HG03025 (cell line): ENCODE results near the gene RALGAPB.
"Not testable (repeated sequence)": the region's sequence is repeated elsewhere in the genome, so short reads cannot be mapped to it uniquely, and the experiment has no call there.

Experiments
- ATAC-seq: cut with Tn5 transposase; IDR thresholded peaks from one replicate; pipeline ENCODE4 v1.9.1; 2021; ENCODE audit warnings: mild to moderate bottlenecking, moderate library complexity; ENCODE audit not compliant: unreplicated experiment, low FRiP score

The RALGAPB gene

DNA sequence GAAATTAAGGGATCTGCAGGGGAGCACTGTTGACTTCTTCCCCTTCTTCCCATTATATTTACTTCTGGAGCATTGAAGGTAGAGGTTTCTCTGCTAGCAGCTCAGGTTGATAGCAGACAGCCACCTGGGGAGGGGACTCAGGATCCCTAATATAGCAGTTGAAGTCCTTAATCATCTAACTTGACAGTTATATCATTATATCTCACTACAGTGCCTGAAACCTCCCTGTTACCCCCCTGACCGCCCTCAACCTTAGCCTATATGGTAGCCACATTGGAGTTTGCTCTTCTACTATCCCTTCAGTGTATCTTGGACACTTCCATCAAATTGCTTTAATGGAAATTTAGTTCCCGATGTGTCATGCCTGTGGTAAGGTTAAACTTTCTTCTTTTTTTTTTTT is 7.0 kb downstream of the RALGAPB start:
- no peak for ATAC-seq

DNA sequence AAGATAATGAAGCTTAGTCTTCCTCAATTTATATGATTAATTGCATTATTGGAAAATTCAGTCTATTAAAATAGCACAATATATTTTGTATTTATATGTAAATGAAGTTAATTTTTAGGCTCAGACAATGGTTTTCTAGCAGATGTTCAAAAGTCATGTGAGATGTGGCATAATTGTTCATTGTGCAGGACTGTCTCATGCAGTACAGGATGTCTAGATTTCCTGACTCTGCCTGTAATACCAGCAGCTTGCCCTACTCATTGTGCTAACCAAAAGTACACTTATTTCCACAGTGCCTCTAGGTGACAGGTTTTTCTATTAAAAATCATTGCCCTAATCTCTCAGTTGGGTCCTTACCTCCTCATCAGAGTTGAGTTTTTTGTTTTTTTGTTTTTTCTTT is 12.4 kb downstream of the RALGAPB start:
- no peak for ATAC-seq

DNA sequence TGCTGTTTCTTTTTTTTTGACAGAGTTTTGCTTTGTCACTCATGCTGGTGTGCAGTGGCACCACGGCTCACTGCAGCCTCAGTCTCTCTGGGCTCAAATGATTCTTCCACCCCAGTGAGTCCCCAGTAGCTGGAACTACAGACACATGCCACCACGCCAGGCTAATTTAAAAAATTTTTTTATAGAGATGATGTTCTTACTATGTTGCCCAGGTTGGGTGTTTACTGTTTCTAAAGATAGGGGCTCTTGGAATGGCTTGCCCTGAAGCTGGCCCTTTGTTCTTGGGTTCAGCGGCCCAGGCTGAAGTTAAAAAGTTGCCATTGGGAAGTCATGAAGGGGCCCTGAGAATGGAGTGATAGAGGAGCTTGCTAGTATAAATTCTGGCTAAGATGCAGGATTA is 16.5 kb downstream of the RALGAPB start:
- ATAC-seq = no peak

DNA sequence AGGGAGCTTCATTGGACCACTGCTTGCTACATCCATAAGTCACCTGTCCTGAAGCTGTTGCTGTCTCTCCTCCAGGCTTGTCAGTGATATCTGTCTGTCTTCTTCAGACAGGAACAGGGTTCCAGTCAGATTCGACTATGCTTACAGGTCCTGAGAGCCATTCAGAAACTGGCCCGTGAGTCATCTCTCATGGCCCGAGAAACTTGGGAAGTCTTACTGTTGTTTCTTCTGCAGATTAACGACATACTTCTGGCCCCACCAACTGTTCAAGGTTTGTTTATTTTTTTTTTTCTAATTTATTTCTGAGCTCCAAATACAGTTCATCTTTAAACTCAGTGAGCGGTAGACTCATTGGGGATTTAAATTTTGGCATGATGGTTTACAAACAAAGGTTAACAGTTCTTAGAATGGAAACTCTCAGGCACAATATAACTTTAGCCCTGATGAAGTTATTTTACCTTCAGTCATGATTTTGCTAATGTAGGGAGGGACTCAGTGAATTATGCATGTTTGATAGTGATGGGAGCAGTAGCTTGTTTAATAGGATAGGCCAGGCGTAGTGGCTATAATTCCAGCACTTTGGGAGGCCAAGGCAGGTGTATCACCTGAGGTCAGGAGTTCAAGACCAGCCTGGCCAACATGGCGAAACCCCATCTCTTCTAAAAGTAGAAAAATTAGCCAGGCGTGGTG is 24.7 kb downstream of the RALGAPB start:
- ATAC-seq = no peak

DNA sequence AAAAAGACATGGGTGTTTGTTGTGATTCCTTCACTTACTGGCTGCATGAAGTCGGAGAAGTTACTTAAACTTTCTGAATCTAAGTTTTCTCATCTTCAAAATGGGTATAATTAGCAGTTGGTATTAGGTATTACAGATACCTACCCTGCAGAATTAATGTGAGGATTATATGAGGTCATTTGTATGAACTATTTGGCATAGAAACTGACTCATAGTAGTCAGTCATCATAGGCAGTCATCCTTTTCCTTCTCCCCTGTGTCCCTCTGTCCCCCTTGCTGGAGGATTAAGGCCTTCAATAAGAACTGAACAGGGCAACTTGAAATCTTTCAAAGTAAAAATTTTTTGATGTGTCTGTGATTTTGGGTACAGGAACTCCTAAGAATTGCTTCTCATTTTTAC is 26.3 kb downstream of the RALGAPB start:
- ATAC-seq = no peak

DNA sequence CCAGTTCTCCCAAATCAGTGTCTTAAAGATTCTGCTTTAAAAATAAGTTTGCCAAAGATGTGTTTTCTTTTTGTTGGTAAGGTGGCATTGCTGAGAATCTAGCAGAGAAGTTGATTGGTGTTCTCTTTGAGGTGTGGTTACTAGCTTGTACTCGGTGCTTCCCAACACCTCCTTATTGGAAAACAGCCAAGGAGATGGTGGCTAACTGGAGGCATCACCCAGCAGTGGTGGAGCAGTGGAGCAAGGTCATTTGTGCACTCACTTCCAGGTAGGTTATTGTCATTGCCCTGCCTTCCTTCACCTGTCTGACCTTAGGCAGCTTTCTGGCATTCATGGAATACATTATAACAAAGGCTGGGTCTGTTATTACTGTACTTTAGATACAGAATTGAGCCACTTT is 26.7 kb downstream of the RALGAPB start:
- no peak for ATAC-seq

DNA sequence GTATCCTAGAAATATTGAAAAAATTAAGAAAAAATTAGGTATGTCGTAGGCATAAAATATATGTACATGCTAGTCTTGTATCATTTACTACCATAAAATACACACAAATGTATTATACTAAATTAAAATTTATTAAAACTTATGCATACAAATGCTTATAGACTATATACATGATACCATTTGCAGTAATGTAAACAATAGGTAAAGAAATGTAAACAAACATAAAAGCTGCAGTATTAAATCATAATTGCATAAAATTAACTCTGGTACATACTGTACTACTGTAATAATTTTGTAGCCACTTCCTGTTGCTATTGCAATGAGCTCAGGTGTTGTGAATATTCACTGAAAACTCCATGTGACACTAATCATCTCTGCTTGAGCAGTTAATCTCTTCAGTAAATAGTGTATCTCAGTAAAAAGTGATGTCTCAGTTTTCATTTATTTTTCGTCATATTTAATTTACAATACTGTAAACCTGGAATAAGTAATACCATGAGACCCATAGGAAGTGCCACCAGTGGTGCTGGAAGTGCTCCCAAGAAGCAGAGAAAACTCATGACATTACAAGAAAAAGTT is 29.3 kb downstream of the RALGAPB start:
- no peak for ATAC-seq

DNA sequence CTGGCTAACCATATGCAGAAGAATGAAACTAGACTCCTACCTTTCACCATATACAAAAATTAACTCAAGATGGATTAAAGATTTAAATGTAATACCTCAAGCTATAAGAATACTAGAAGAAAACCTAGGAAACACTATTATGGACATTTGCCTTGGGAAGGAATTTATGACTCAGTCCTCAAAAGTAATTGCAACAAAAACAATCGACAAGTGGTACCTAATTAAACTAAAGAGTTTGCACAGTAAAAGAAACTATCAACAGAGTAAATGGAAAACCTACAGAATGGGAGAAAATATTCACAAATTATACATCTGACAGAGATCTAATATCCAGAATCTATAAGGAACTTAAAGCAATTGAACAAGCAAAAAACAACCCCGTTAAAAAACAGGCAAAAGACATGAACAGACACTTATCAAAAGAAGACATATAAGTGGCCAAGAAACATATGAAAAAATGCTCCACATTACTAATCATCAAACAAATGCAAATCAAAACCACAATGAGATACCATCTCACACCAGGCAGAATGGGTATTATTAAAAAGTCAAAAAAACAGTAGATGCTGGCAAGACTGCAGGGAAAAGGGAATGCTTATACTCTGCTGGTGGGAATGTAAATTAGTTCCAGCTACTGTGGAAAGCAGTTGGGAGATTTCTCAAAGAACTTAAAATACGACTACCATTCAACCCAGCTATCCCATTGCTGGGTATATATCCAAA is 31.9 kb downstream of the RALGAPB start:
- no peak for ATAC-seq

DNA sequence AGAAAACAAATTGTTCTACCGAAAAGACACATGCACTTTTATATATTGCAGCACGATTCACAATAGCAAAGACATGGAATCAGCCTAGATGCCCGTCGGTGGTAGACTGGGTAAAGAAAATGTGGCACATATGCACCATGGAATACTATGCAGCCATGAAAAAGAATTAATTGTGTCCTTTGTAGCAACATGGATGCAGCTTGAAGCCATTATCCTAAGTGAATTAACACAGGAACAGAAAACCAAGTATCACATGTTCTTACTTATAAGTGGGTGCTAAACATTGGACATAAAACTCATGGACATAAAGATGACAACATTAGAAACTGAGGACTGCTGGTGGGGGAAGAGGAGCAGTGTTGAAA is 32.4 kb downstream of the RALGAPB start:
- no peak for ATAC-seq

DNA sequence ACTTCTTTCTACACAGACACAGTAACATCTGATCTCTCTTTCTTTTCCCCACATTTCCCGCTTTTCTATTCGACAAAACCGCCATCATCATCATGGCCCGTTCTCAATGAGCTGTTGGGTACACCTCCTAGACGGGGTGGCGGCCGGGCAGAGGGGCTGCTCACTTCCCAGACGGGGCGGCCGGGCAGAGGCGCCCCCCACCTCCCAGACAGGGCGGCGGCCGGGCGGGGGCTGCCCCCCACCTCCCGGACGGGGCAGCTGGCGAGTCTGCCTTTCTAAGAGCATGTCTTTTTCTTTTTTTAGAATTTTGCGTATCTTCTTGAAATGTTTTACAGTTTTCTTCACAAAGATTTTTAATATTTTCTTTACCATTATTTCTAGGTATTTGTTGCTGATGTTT is 39.1 kb downstream of the RALGAPB start:
- ATAC-seq = not testable (repeated sequence)

DNA sequence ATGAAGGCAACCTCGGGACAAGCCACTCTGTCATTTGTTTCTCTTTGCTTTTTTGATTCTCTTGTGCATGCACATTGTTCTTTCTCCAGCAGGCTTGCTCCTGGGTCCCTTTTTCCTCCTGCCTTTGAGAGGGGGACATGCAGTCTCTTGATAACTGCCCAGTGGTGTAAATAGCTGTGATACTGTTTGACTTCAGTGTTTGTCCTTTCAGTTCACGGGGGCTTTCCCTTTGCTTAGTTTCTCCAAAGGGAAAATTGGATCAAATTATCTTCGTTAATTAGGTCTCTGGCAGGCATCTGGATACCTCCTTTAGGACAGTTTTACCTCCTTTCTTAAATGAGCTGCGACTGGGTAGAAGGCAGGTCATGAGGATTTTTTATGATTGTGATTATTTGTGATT is 41.5 kb downstream of the RALGAPB start:
- no peak for ATAC-seq

DNA sequence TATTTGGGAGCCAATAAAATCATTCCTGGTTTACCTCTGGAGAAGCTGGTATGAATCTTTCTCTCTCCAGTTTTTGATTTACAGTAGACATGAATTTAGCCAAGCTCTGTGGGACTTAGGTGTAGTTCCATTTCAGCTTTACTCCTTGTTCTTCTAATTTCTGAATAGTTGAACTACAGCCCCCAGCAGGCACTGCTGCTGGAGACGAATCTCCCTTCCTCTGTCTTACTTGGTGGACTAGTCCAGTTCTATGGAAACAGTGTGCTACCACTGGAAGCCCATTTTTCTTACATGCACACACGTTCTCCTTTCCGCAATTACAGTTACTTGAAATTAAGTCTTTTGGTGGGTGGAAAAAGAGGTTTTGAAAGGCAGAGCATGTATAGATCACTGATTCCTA is 42.3 kb downstream of the RALGAPB start:
- no peak for ATAC-seq

DNA sequence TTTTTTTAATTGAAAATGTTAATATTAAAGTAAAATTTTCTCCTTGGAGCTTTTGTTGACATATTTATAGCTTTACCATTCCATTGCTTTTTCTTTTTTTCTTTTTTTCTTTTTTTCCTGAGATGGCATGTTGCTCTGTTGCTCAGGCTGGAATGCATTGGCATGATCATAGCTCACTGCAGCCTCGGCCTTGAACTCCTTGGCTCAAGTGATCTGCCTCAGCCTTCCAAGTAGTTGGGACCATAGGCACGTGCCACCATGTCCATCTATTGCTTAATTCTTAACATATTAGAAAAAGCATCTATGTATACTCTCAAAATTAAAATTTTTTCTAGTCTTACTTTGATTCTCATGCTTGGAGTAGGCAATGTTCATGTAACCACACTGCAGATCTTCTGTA is 43.0 kb downstream of the RALGAPB start:
- ATAC-seq = no peak

DNA sequence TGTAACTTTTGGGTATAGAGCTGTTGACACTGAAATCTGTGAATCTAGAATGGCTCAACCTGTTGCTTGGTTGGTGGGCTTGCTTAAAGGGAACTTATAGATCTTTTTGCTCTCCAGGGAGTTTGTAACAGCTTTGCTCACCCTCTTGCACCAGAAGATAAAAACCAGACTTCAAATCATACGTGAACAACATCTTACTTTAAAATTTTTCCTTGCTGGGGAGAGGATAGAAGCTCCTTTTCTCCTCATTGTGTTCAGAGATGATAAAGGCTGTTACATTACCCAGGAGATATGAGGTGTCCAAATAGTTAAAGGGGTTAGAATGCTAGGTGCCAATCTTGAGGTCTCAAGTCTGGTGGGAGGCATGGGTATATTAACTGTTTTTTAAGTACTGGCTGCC is 46.8 kb downstream of the RALGAPB start:
- ATAC-seq = no peak

DNA sequence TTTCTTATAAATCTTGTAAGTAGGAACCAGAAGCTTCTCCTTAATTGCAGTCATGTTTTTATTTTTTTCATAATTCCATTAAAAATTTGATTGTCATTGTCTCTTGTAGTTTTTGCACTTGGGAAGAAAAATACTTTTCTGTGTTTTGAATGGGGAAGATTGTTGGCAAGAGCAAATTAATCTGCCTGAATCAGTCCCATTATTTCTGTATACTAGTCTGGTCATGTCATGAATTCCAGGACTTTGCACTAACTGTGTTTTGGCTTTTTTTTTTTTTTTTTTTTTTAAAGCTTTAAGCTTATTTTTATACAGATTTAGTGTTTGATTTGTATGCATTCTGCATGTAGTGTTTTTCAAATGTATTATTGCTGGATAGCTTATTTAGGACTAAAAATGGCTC is 47.6 kb downstream of the RALGAPB start:
- ATAC-seq = no peak

DNA sequence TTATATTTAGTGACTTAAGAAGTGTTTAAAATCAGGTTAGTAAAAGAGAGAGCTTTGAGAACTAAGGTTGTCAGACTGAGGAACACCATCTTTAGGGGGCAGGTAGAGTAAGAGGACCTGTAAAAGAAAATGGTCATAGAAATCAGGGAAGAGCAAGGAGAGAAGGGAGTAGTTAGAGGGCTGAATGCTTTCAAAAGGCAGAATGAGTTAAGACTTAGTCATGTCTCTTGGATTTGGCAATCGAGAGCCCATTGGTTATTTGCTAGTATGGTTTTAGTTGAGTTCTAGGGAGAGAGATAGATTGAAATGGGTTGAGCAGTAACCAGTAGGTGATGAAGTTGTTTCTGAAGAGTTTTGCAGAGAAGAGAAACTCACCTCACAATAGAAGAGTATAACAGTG is 51.1 kb downstream of the RALGAPB start:
- no peak for ATAC-seq

DNA sequence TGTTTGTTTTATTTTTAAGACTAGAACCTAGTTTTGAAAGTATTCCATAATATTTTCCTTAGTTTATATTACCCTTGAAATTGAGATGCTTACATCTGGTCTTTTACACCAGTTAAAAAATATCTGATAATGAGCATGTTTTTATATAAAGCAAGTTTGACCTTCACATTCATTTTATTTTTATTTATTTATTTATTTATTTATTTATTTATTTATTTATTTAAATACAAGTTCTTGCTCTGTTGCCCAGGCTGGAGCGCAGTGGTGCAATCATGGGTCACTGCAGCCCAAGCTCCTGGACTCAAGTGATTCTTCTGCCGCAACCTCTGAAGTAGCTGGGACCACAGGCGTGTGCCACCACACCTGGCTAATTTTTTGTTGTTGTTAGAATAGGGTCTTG is 55.5 kb downstream of the RALGAPB start:
- no peak for ATAC-seq

DNA sequence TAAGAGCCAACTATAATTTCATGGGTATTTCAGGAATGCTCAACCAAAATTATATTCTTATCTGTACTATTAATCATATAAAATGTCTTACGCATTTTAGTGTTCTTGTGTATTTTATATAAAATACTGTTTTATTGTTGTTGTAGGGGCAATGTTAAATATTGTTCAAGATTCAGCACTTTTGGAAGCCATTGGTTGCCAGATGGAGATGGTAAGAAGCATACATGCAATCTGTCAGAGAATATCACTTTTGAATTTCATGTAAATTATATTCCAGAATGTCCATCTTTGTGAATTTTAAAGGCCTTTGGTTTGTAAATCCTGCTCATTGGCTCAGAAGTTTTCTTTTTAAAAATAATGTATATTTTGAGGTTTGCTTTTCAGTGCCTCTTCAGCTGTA is 58.4 kb downstream of the RALGAPB start:
- no peak for ATAC-seq

DNA sequence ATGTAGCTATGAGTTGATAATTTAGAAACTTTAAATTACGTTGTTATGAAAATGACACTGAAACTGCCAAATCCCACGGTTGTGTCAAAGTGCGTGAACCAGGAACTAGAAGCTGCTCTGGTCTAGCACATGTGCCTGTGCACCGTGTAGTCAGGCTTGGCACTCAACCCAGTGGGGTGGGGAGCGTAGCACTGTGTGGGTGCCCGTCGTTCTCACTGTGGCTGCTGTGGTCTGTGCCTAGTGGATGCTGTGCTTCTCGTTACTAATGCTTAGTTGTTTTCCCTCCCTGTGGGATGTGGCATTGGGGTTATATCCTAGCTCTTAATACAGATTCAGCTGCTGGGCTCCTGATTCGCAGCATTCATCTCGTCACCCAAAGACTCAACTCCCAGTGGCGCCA is 62.1 kb downstream of the RALGAPB start:
- ATAC-seq = no peak

DNA sequence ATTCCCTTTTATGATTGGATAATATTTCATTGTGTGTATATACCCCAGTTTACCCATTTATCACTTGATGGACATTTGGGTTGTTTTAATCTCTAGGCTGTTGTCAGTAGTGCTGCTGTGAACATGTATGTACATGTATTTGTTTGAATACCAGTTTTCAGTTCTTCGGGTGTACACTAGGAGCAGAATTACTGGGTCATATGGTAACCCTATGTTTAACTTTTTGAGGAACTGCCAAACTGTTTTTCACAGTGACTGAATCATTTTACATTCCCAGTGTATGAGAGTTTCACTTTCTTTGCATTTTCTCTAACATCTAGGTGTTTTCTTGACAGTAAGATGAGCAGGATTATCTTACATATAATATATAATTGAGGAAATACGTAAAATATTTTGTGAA is 63.7 kb downstream of the RALGAPB start:
- ATAC-seq = no peak

DNA sequence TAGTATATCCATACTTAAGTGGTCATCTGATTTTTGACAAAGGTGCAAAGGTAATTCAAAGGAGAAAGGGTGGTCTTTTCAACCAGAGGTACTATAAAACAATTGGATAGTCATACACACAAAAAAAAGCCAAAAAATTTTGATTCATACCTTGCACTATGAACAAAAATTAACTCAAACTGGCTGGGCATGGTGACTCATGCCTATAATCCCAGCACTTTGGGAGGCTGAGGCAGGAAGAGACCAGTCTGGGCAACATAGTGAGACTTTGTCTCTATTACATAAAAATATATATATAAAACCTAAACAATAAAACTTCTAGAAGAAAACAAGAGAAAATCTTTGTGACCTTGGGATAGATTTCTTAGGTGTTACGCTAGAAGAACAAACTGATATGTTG is 64.5 kb downstream of the RALGAPB start:
- no peak for ATAC-seq

DNA sequence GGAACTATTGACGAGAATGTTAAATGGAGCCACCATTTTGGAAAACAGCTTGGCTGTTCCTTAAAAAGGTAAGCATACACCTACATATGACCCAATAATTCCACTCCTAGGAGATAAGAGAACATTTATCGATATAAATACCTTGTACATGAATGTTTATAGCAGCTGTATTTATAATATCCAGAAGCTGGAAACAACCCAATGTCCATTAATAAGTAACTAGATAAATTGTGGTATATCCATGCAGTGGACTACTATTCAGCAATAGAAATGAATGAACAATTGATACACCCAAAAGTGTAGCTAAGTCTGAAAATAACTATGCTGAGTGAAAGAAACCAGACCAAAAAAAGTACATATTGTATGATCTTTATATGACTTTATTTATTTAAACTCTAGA is 66.1 kb downstream of the RALGAPB start:
- ATAC-seq = no peak
